Head of caudate nucleus (tissue), 42 donors: ENCODE data around the gene TP53I13.

Experiments used
- DNase-seq, 42 donors: peaks; one replicate each; pipeline versions ENCODE4 v3.0.0 to v3.0.0-alpha.2; 2020 to 2021; ENCODE audit warnings: mixed read lengths in 7 of 42
- intact Hi-C: fragments of 100-400 bp; cut with DNase I; formaldehyde crosslinking; loops from one replicate; pipeline ENCODE4 v1.15.0; 2022

Gene TP53I13

GRCh38 chr17:29618272-29619065, 50.0 kb downstream of the TP53I13 start:
- intact Hi-C loops = loop anchor here (5.0 kb wide), 1 partner anchor 314 kb away; the partner anchor contains the start of gene SSH2

GRCh38 chr17:29619251-29619650, 50.8 kb downstream of the TP53I13 start:
- DNase-seq = peak in 26 of 42 donors; percentile 34 to 72 (median 54)
- intact Hi-C loops = loop anchor here (5.0 kb wide), 1 partner anchor 313 kb away; the partner anchor contains the start of gene SSH2

More at GRCh38 chr17:29618272-29619065, 50.0 kb downstream of the TP53I13 start:
- DNase-seq = peak in 1 of 42 donors; percentile 35

GRCh38 chr17:29620271-29620670, 51.8 kb downstream of the TP53I13 start:
- peak in 1 of 42 donors; percentile 25 for DNase-seq
- intact Hi-C loops = no loop called here

- peak in 1 of 42 donors; percentile 32 for DNase-seq
- intact Hi-C loops = no loop called here
These were observed 52.4 kb downstream of the TP53I13 start for GRCh38 chr17:29620779-29621500.

DNA sequence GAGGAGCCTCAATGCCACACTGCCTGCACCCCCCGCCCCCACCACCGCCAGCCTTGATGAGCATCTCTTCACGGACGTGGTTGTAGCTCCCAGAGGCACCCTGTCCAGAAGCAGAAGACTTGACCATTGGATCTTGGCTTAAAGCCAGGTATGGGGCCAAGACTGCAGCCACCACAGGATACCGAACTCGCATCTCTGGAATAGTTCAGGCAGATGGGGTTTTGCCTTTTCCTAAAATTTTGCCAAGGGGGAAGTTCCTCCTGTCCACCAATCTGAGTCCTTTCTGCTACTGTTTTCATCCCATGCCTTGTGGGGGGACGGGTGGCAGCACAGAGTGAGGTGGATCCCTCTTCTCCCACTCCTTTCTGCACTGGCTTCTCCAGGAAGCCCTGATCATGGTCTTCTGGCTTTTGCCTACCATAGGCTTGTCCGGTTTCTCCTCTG, 53.3 kb downstream of the TP53I13 start:
- intact Hi-C loops = no loop called here
- peak in 5 of 42 donors; percentile 31 to 48 (median 34) for DNase-seq
